Stimulated activated CD4-positive, alpha-beta T cell treated with anti-CD3 and anti-CD28 coated beads, Interleukin-12 subunit alpha, Interleukin-12 subunit beta, amount 100 ng/mL, for 24 hours (primary cell): ENCODE measurements around the gene TICAM1.
A peak's percentile ranks its signal among the peaks of the same experiment; 100 is the strongest.
"Not testable (repeated sequence)": the region's sequence is repeated elsewhere in the genome, so short reads cannot be mapped to it uniquely, and the experiment has no call there.

ENCODE experiments used
- DNase-seq, 2 experiments: peaks; one replicate each; pipeline ENCODE4 v3.0.0-alpha.2; 2020; ENCODE audit warnings: low read depth in 2 of 2

TICAM1 gene

DNA sequence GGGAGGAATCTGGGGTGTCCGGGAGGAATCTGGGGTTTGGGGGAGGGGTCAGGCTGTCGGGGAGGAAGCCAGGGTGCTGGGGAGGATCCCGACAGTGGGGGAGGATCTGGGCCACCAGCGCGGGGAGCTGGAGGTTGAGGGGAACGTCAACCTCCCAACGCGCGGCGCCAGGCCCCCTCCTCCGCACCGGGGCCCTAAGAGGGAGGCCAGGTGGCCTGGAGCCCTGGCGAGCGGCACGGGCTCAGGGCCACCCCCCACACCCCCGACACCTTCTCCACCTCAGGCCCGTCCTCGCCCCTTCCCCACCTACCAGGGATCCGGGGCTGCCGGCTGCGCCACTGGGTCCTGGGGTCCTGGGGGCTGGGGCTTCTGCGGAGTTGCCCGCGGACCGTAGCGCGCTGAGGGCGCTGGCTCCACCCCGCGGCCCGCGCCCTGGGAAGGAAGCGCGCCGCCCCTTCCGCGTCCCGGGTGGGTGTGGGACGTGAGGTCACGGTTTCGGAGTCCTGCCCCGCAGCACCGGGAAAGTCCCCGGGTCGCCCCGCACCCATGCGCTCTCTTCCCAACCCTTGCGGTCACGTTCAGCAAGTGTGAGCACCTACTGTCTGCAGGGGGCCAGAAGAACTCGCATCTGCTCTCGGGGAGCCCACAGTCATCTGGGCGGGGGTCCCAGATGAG lies at the start of gene TICAM1:
TSS of gene TICAM1 (minus strand) at position 409 of the 675 bp plus-strand sequence. CDS start 13,335 bp downstream, outside the sequence.
- DNase-seq: peak; percentile 66 to 74

DNA sequence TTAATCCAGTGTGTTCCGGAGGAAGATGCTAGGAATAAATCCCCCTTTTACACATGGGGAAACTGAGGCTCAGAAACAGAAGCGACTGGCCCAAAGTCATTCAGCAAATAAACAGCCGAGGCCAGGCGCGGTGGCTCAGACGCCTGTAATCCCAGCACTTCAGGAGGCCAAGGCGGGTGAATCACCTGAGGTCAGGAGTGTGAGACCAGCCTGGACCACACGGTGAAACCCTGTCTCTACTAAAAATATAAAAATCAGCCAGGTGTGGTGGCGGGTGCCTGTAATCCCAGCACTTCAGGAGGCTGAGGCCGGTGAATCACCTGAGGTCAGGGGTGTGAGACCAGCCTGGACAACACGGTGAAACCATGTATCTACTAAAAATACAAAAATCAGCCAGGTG lies 47.5 kb upstream of the TICAM1 start:
- DNase-seq: no peak

DNA sequence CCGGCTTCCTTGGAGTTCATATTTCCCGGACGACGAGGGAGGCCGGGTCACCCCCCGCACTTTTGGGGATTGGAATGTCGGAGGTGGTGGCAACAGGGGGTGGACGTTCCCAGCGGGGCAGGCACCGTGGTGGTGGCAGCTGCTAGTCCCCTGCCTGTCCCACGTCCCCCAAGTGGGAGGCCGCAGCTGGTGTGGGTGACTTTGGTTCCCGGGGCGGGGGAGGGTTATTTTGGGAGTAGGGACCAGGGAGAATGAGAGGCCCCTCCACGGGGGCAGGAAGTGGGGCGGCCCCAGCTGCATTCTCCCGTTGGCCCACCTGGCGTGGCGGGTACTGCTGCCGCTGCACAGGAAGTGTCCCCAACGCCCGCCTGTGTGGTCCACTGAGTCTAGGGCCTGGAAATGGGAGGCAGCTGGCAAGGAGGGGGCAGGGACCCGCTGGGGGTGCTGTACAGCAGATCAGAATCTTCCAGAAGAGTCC lies 47.0 kb upstream of the TICAM1 start:
- DNase-seq: no peak

DNA sequence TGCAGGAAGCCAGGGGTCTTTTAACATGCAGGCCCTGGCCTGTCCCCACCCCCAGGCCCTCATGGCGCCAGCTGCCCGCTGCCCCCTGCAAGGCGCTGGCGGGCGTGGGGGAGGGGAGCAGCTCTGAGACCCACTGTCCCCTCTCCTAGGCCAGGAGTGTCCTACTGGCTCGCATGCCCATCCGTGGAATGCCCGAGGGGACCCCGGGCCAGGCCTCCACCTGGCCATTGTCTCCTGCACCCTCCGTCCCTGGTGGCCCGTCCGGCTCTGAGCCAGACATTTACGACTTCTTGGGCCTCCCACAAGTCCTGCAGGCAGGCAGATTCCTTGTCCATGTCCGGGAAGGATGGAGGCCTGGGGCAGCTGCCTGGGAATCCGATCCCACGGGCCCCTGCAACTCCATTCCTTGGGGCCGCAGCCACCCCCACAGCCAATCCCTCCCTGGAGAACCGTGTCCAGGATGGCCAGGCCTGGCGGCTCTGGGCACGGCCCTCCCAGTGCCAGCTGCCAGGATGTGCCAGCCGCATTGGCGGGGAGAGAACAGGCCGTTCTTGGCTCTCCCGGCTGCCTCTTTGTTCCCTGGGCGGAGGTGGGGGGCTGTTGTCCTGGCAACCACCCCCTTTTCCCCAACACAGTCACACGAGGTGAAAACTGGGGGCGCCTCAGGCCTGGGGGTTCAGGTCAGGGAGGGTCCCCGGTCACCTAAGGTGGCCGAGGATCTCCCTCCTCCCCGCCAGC lies 46.4 kb upstream of the TICAM1 start:
- no peak for DNase-seq

DNA sequence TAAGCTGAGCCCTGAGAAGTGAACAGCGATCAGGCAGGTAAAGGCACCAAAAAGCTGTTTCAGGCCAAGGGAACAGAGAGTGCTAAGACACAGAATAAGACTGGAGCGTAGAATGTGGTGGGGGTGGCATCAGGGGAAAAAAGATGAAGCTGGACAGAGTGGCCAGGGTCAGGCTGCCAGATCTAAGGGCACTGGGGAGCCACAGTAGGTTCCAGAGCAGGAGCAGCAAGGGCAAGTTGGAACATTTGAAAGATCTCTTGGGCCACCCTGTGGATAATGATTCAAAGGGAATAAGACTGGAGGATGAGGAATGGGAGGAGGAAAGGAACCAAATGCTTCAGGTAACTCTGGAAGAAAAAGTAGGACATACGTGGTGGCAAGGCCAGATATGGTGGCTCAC lies 42.4 kb upstream of the TICAM1 start:
- no peak for DNase-seq

DNA sequence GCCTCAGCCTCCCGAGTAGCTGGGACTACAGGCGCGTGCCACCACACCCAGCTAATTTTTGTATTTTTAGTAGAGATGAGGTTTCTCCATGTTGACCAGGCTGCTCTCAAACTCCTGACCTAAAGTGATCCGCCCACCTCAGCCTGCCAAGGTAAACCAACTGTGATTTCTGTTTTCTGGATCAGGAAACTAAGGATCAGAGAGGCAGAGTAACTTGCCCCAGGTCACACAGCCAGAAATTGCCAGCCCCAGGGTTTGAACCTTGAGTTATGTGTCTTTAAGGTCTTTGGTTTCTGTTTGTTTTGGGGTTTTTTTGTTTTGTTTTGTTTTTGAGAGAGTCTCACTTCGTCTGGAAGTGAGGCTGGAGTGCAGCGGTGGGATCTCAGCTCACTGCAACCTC lies 40.2 kb upstream of the TICAM1 start:
- DNase-seq: no peak

DNA sequence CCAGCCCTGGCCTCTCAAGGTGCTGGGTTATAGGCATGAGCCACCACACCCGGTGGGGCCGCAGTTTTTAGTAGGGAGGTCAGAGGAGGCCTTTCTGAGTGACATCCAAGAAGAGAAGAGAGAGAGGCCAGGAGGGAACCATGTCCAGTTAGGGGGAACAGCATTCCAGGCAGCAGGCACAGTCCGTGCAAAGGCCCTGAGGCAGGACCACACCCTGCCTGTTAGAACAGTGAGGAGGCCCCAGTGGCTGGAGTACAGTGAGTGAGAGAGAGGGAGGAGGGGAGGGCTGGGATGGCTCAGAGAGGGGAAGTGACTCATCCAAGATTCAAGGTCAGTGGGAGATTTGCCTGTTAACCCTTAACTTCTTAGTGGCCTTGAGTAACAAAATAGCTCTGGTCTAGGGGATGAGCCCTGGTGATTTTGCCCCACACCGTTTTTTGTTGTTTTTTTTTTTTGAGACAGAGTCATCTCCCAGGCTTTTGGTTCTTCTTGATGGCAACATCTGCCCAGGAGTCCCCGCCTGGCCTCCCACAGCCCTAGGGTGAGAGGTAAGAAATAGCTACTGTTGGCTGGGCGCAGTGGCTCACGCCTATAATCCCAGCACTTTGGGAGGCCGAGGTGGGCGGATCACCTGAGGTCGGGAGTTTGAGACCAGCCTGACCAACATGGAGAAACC lies 38.7 kb upstream of the TICAM1 start:
- peak in 1 of 2 experiments; percentile 13 for DNase-seq

DNA sequence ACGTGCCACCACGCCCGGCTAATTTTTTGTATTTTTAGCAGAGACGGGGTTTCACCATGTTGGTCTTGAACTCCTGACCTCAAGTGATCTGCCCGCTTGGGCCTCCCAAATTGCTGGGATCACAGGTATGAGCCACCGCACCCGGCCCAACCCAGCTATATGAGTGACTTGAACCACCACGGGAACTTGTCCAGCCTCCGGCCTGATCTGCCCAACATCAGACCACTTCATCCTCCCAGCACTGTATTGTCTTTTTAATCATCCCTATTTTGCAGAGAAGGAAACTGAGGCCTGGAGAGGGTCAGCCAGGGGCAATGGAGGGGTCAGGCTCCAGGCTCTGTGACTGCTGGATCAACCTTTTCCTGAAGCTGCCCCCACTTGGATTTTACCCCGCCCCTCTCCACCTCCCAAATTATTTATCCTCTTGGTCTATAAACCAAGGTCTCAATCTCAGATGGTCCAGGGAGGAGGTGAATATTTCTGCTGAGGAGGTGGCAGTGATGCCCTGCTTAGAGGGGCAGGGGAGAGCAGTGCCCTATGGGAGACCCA lies 36.8 kb upstream of the TICAM1 start:
- DNase-seq: no peak

DNA sequence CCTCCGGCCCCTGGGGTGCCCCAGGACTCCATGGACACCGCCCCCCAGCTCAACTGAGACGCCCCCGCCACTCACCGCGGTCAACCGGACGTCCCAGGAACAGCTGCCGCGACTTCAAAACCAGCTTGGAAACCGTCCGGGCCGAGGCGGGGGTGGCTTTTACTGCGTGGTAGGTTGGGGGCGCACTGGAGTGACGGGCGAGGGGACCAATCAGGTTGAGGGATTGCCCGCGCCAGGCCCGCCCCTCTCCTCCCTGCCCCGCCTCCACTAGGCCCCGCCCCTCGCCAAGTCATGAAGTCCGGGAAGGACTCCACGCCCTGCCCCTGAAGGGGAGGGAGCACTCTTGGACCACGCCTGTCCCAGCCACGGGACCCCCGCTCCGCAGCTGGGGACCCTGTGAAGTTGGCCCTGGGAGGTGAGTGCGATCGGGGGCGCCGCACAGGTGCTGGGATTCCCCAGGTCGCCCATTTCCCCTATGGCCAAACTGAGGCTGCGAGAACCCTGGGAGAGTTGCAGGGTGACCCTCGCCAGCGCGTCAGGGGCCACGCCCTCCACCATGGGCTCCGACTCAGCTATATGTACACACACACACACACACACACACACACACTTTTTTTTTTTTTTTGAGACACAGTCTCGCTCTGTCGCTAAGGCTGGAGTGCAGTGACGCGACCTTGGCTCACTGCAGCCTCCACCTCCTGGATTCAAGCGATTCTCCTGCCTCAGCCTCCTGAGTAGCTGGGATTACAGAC lies 36.2 kb upstream of the TICAM1 start, which contains the start of gene PLIN3:
TSS of gene PLIN3 (minus strand) at position 134 of the 752 bp plus-strand sequence. CDS start 6,273 bp downstream, outside the sequence.
- peak; percentile 87 to 95 for DNase-seq

DNA sequence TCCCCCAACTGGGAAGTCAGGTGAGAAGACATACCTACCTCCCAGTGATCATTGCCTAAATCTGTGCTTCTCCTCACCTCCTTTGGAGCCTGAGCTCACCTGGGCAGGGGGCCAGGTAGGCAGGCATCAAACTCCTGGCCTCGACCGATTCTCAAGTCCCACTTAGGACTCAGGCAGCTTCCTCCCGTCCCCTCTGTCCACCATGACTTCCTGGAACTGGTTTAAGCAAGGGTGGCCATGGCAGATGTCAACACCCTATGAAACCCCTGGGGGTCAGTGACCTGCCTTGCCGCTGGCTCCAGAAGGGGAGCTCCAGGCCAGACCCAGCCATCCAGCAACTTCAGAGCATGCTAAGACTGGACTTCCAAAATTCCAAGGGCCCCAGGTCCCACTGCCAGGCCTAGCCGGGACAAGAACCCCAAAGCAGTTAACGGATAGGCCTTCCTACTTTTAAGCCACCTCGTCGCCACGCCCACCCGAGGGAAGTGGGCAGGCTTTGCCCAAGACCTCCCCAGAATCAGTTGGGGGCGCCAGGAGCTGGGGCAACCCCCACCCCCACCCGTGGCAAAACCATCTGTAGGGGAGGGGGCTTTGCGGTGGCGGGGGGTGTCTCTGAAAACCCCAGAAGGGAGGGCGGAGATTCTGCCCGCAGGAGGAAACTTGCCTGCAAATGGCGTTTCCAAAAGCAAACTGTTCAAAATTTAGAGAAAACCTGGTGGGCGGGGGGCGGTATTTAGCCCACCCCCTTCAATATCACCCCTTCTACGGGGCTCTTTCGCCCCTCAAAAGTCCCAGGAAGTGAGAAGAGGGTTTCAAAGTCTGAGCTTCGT lies 35.3 kb upstream of the TICAM1 start:
- peak in 1 of 2 experiments; percentile 30 for DNase-seq

DNA sequence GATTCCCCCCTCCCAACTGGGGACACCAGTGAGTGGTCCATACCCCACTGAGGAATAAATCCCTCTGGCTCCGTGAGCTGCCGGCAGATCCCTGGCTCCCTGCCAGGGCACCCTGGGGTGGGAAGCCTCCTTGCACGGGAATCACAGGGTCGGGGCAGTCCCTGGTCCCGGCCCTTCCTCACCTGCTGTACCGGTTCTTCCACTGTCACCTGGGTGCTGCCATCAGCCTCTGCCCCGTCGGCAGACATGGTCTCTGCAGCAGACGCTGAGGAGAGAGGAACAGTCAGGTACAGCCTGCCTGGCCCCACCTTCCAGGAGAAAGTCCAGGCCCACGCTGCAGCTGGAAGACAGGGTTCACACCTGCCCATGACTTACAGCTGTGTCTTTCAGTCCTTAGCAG lies 29.6 kb upstream of the TICAM1 start:
- DNase-seq: no peak

DNA sequence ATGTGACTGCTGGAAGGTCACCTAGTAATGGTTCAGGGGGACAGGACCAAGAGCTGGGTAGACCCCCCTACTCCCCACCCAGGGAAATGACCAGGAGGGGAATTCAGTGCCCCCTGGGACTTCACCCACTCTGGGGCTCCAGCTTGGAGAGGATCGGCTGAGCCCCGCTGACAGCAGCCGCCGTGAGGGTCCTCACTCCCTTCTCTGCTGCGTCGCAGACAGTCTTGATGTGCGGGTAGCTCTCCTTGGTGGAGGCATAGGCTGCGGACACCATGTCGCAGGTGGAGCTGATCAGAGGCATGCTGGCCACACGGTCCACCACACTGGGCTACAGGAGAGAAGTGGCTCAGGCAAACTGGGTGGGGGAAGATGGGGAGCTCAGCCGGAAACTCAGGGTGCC lies 28.2 kb upstream of the TICAM1 start:
- no peak for DNase-seq

DNA sequence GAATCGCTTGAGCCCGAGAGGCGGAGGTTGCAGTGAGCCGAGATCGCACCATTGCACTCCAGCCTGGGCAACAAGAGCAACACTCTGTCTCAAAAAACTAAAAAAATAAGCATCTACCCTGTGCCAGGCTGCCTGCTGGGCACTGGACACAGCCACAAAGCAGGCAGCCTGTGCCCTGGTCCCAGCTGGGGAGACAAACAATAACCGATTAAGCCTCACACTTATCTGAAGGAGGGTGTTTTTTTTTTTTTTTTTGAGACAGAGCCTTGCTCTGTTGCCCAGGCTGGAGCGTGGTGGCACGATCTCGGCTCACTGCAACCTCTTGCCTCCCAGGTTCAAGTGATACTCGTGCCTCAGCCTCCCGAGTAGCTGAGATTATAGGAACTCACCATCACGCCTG lies 25.0 kb upstream of the TICAM1 start:
- not testable (repeated sequence) for DNase-seq

DNA sequence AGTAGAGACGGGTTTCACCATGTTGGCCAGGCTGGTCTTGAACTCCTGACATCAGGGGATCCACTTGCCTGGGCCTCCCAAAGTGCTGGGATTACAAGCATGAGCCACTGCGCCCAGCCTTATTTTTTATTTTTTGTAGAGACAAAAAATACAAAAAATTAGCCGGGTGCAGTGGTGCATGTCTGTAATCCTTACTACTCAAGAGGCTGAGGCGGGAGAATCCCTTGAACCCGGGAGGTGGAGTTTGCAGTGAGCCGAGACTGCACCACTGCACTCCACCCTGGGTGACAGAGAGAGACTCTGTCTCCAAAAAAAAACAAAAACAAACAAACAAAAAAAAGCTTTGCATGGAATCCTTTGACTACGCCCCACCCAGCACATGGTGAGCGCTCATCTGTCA lies 22.0 kb upstream of the TICAM1 start:
- not testable (repeated sequence) for DNase-seq

DNA sequence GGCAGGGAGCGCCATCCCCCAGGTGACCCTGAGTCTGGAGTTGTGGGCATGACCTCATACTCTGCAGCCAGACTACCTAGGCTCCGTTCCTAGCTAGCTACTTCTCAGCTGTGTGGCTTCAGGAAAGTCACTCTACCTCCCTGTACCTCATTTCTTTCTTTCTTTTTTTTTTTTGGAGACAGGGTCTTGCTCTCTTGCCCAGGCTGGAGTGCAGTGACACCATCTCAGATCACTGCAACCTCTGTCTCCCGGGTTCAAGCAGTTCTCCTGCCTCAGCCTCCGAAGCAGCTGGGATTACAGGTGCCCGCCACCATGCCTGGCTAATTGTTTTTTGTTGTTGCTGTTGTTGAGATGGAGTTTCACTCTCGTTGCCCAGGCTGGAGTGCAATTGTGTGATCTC lies 21.0 kb upstream of the TICAM1 start:
- DNase-seq: no peak

DNA sequence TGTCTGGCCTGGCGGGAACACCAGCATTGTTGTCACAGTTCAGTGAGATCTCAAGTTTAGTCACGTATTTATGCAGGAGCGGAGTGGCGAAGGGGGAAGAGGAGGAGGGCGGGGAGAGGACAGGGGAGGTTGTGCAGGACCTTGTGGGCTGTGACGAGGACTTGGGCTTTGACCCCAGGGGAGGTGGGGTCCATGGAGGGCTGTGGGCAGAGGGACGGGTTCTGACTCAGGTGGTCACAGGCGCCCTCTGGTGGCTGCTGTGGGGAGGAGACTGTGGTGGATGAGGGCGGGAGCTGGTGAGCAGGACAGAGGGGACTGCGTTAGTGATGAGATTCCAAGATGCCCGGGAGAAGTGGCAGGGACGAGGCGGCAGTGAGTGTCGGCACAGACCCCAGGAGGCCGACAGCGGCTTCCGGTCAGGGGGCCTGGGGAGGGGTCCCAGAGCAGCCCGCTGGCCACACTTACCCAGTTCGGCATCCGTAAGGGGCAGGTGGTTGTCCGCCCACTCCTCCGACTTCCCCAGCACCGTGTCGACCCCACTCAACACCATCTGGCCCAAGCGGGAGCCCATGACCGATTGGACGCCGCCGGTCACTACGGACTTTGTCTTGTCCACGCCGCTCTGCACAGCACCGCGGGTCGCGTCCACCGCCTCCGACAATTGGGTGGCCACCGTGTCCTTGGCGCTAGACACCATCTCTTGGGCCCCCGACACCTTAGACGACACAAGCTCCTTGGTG lies 20.2 kb upstream of the TICAM1 start:
- DNase-seq: peak; percentile 50 to 65

DNA sequence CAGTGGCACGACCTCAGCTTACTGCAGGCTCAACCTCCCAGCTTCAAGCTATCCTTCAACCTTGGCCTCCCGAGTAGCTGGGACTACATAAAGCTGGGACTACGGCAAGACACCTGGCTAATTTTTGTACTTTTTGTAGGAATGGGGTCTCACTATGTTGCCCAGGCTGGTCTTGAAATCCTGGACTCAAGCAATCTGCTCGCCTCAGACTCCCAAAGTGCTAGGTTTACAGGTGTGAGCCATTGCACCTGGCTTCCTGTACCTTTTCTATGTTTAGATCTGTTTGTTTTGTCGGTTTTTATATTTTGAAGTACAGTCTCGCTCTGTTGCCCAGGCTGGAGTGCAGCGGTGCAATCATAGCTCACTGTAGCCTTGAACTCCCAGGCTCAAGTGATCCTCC lies 17.5 kb upstream of the TICAM1 start:
- no peak for DNase-seq

DNA sequence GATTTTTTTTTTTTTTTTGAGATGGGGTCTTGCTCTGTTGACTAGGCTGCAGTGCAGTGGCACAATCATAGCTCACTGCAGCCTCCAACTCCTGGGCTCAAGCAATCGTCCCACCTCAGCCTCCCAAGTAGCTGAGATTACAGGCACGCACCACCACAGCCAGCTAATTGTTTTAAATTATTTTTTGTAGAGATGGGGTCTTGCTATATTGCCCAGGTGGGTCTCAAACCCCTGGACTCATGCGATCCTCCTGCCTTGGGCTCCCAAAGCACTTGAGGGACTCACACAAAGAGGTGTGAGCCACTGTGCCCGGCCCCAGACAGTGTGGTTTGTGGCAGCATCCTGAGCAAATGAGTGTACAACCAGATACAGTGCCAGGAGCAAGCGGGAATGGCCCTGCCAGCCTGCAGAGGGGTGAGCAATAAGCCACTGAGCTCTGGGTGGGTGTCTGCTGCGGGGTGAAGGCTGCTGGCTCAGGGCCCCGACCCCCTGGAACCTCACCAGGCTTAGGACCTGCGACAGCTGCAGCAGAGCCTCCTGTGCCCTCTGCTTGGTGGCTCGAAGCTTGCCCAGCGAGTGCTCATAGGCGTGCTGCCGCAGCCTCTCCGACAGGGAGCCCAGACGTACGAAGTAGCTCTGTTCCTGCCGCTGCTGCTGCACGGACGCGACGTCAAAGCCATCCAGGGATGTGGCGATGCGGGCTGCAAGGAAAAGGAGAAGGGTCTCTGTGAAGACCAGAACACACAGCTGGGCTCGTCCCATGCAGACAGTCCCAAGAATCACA lies 15.9 kb upstream of the TICAM1 start:
- no peak for DNase-seq

DNA sequence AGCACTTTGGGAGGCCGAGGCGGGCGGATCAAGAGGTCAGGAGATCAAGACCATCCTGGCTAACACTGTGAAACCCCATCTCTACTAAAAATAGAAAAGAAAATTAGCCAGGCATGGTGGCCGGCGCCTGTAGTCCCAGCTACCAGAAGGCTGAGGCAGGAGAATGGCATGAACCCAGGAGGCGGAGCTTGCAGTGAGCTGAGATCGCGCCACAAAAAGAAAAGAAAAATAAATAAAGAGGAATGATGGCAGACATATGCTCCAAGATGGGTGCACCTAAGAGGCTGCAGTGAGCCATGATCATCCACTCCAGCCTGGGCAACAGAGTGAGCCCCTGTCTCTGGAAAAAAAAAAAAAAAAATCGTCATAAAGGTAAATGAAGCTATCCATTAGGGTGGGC lies 14.5 kb upstream of the TICAM1 start:
- DNase-seq: not testable (repeated sequence)
